Measurements from ENCODE around the gene GOPC.
A peak's percentile ranks its signal among the peaks of the same experiment; 100 is the strongest.

The GOPC gene

GRCh38 chr6:117513778-117514365 lies 88.4 kb downstream of the GOPC start:
- DNase-seq, result no peak

DNA sequence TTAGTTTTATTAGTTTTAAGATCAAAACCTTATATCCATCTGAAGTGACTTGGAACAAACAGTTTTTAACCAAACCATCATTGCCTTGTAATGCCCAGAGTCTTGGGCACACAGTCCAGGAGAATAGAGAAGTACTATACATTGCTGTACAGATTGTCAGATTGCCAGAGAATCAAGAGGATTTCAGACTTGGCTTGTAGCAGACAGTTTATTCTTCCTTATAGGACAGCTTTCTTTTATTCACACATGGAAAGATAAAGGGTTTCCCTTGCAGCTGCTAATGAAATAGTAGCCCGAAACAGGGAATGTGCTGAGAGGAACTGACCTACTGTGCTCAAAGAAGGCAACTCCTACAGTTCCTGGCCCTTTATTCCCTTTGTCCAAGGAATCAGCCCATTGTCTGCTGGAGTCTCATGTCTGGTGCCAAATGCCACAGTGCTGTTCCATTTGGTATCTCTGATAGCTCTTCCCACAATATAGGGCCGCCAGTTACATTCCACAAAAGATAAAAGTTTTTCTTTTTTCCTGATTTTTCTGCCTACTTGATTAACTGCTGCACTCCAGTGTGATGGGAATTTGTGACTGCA lies 89.2 kb downstream of the GOPC start:
- no peak for DNase-seq

- DNase-seq, result peak; percentile 34
Observed at GRCh38 chr6:117512056-117512828, 90.1 kb downstream of the GOPC start.

Data from NCI-H2227 treated with DMSO at 0.1 percent for 48 hours (cell line).